Measurements from ENCODE around the gene SP140L.

SP140L gene

DNA sequence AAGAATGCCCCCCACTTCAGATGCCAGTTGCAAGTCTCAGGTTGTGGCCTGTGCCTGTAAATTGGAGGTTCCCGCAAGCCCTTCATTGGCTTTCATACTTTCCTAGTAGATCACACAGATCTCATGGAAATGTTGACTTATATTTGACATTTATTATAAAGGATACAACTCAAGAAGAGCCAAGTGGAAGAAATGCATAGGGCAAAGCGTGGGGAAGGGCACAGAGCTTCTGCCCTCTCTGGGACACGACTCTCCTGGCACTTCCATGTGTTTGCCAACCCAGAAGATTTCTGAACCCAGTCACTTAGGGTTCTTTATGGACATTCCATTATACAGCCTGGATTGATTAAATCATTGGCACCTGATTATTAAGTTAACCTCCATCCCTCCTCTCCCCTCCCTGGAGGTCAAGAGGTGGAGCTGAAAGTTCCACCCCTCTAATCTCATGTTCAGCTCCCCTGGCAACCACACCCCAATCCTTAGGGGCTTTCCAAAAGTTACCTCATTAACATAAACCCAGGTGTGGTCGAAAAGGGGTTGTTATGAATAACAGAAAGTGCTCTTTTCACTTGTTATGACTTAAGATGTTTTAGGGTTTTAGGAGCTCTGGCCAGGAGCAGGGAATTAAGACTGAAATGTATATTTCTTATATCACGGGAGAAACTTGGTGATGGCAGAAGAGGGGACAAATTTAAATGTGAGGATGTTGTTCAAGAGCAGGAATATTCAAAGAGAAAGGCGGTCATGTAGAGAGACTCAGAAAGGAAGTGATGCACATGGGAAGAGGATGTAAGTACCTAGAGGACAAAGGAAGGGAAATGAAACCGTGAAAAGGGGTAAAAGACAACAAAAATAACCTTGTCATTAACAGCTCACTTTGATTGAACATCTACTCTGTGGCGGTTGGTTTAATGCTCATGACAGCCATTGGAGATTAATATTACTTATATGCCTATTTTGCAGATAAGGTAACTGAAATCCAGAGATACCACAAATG lies 120.8 kb downstream of the SP140L start:
- H3K9me3 ChIP-seq (ENCODE audit: low read length) = no peaks in the 10 kb centered on the region
- no peak overlapping the region for H2AFZ ChIP-seq (ENCODE audit: low read depth, low read length)
- H3K27me3 ChIP-seq (ENCODE audit: insufficient read depth, low read length) = no peaks in the 10 kb centered on the region
- no peaks in the 10 kb centered on the region for H3K36me3 ChIP-seq (ENCODE audit: insufficient read depth, low read length)
- H3K4me3 ChIP-seq (ENCODE audit: low read length) = no peak overlapping the region
- no peaks in the 10 kb centered on the region for H3K4me1 ChIP-seq (ENCODE audit: insufficient read depth, low read length)

DNA sequence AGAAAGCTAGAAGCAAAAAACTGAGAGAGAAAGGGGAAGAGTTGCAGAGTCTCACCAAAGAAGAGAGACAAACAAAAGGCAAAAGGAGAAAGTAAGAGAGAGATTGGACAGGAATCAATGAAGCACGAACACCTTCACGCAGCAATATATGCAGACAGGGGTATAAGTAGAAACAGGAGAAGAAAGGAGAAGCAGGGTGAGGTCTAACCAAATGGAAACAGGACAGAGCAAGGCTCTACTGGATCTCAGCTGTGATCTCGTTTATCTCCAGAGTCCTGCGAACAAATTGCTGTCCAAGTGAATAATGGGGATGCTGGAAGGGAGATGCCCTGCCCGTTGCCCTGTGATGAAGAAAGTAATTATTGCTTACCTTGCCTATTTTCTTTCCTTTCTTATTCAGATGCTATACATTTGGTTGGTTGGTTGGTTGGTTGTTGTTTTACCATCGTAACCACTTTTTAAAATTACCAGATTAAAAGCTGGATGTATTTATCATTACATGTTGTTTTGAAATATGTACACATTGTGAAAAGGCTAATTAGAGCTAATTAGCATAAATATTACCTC lies 123.0 kb downstream of the SP140L start:
- Histone ChIP-seq H2AFZ (ENCODE audit: low read depth, low read length) (no peak overlapping the region), H3K36me3 (ENCODE audit: insufficient read depth, low read length) (no peaks in the 10 kb centered on the region), H3K27me3 (ENCODE audit: insufficient read depth, low read length) (no peaks in the 10 kb centered on the region), H3K9me3 (ENCODE audit: low read length) (no peaks in the 10 kb centered on the region), H3K4me3 (ENCODE audit: low read length) (no peak overlapping the region), H3K4me1 (ENCODE audit: insufficient read depth, low read length) (no peaks in the 10 kb centered on the region)

DNA sequence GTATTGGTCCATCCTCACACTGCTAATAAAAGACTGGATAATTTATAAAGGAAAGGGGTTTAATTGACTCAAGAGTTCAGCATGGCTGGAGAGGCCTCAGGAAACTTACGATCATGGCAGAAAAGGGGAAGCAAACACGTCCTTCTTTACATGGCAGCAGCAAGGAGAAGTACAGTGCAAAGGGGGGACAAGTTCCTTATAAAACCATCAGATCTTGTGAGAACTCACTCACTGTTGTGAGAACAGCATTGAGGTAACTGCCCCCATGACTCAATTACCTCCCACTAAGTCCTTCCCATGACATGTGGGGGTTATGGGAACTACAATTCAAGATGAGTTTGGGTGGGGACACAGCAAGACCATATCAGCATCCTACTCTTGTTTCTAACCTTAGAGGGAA lies 126.0 kb downstream of the SP140L start:
- H3K4me3 ChIP-seq (ENCODE audit: low read length) = no peak overlapping the region
- no peaks in the 10 kb centered on the region for H3K36me3 ChIP-seq (ENCODE audit: insufficient read depth, low read length)

More for the DNA sequence above, 126.0 kb downstream of the SP140L start:
- Histone ChIP-seq H3K27me3 (ENCODE audit: insufficient read depth, low read length) (no peaks in the 10 kb centered on the region), H3K4me1 (ENCODE audit: insufficient read depth, low read length) (no peaks in the 10 kb centered on the region), H2AFZ (ENCODE audit: low read depth, low read length) (no peak overlapping the region), H3K9me3 (ENCODE audit: low read length) (no peaks in the 10 kb centered on the region)
